GM12891 (cell line): Measurements from ENCODE around the gene CTAGE4.

Experiments used
- PAX5 ChIP-seq: IDR thresholded peaks from 2 replicates; pipeline ENCODE4 v1.6.1; 2011; ENCODE audit warnings: low read length, moderate library complexity, mild to moderate bottlenecking; ENCODE audit not compliant: insufficient read depth, severe bottlenecking
- POLR2A ChIP-seq: IDR thresholded peaks from 2 replicates; pipeline ENCODE4 v1.6.1; 2011; ENCODE audit warnings: low read depth, low read length, control low read depth
- POLR2AphosphoS5 ChIP-seq: IDR thresholded peaks from 2 replicates; pipeline ENCODE4 v1.6.1; 2011; ENCODE audit warnings: low read depth, low read length, control low read depth
- SPI1 ChIP-seq: IDR thresholded peaks from 2 replicates; pipeline ENCODE4 v1.6.1; 2011; ENCODE audit warnings: low read depth, low read length, control low read depth
- TAF1 ChIP-seq: IDR thresholded peaks from 2 replicates; pipeline ENCODE4 v1.6.1; 2011; ENCODE audit warnings: low read depth, low read length, control low read depth

DNA sequence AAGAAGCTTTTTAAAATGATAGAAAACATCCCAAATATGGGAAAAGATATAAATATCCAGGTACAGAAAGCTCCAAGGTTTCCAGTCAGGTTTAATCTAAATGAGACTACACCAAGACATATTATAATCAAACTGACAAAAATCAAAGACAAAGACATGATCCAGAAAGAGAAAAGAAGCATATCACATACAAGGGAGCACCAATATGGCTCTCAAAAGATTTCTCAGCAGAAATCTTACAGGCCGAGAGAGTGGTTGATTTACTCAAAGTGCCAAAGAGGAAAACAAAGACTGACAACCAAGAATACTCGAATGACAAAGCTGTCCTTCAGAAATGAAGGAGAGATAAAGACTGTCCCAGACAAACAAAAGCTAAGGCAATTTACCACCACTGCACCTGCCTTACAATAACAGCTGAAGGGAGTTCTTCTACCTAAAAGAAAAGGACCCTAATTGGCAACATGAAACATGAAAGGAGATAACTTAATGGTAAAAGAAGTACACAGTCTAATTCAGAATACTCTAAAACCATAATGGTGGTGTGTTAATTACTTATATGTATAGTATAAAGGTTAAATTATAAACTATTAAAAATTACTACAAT, 34.9 kb upstream of the CTAGE4 start:
- TF ChIP-seq TAF1 (no peak), POLR2A (no peak), PAX5 (no peak), POLR2AphosphoS5 (no peak), SPI1 (no peak)
